Measurements from ENCODE around the gene SRF.

- TF ChIP-seq CTCF (IDR thresholded peaks at IDR 0.05; ENCODE audit: poor library complexity): no peak
- TF ChIP-seq EZH2 (IDR thresholded peaks at IDR 0.05; ENCODE audit: borderline replicate concordance): no peak
- no peak for TF ChIP-seq EZH2phosphoT487 (IDR thresholded peaks at IDR 0.05; ENCODE audit: low read depth, severe bottlenecking, unreplicated experiment)
These were observed 16.8 kb downstream of the SRF start for GRCh38 chr6:43187821-43188220.
